ENCODE data around the gene DDX17. TPM values are rescaled to one million over a fixed set of nuclear protein-coding genes. Genes with fewer than 3 reads are reported as not detected.

DDX17 gene
- total and polyA plus RNA-seq, 10 of the 15 experiments (the other 5 are each of a cell fraction or from before 2014, with no cell fraction given) = 25.2 to 778 (median 266) TPM

- in situ Hi-C loops (cut with MboI) (no loop called here), intact Hi-C loops (cut with micrococcal nuclease; ENCODE audit: unreplicated experiment) (no loop called here)
- Histone ChIP-seq H3K27me3 (replicated peaks in 1 of 2; ENCODE audit: control insufficient read depth in 2 of 2, insufficient read depth in 2 of 2, low read length in 1 of 2) (peaks cover 11 to 14% of the 10 kb centered on the region in 2 experiments), H3K79me2 (ENCODE audit: control insufficient read depth, insufficient read depth, low read length) (no peaks in the 10 kb centered on the region), H3K27ac (ENCODE audit: control insufficient read depth, insufficient read depth) (no peak overlapping the region), H4K20me1 (ENCODE audit: control insufficient read depth, insufficient read depth) (peaks cover 3% of the 10 kb centered on the region; the same call in 1 of the 2 replicates), H3K4me2 (ENCODE audit: control insufficient read depth, insufficient read depth) (no peak overlapping the region), H3K4me1 (ENCODE audit: control insufficient read depth, insufficient read depth, low read length) (peaks cover 6% of the 10 kb centered on the region; the same call in 1 of the 2 replicates), H3K4me3 (no peak overlapping the region), H2AFZ (ENCODE audit: control insufficient read depth, low read depth, low read length) (no peak overlapping the region), H3K36me3 (ENCODE audit: control insufficient read depth in 2 of 2, insufficient read depth in 2 of 2, low read length in 1 of 2) (no peaks in the 10 kb centered on the region), H3K9ac (ENCODE audit: control insufficient read depth, insufficient read depth, low read length) (no peak overlapping the region), H3K9me3 (replicated peaks; ENCODE audit: control insufficient read depth, insufficient read depth, low read length) (no peaks in the 10 kb centered on the region)
- FAIRE-seq = no peak
- BruUV-seq (replicated peaks) = no TSS peak
- SMC1A ChIA-PET (ENCODE audit: uncharacterized antibody, unreplicated experiment) = no interaction called here
- RAD21 ChIA-PET (ENCODE audit: unreplicated experiment) = interaction anchor here (0.6 to 0.7 kb wide), 3 partner anchors 25 to 177 kb away, joined by 3 to 5 read pairs (median 3); no protein-coding TSS in a partner anchor
- CTCF ChIA-PET = interaction anchor here (0.6 kb wide), 1 partner anchor 126 kb away, joined by 3 read pairs; no protein-coding TSS in a partner anchor
- 52% methylated on average over 18 of the region's 25 CpGs for WGBS (ENCODE audit: insufficient coverage, insufficient replicate concordance, low lambda C conversion rate, missing lambda C conversion rate)
- DNase-seq (ENCODE audit: low read depth, low spot score) = no peak
- no peak for ATAC-seq
- POLR2A ChIA-PET = no interaction called here
- TF ChIP-seq NR2F1 (conservative IDR thresholded peaks at IDR 0.05) = no peak
- TF ChIP-seq BMI1 (IDR thresholded peaks at IDR 0.05; ENCODE audit: borderline replicate concordance) = no peak
- TF ChIP-seq STAT3 (IDR thresholded peaks at IDR 0.05; ENCODE audit: low read depth, low read length) = no peak
- no peak for TF ChIP-seq JUNB (IDR thresholded peaks at IDR 0.05)
- no peak for TF ChIP-seq TCF3 (IDR thresholded peaks at IDR 0.05; ENCODE audit: borderline replicate concordance, insufficient read depth, low read depth, low read length)
- no peak for TF ChIP-seq ZSCAN29 (IDR thresholded peaks at IDR 0.05)
- TF ChIP-seq TAF1 (IDR thresholded peaks at IDR 0.05; ENCODE audit: borderline replicate concordance, low read depth, low read length) = no peak
- no peak for TF ChIP-seq SMAD5 (IDR thresholded peaks at IDR 0.05; ENCODE audit: low read depth)
- no peak for TF ChIP-seq ZNF592 (IDR thresholded peaks at IDR 0.05)
- no peak for TF ChIP-seq SREBF2 (IDR thresholded peaks at IDR 0.05; ENCODE audit: low read length)
- TF ChIP-seq ZNF274 (IDR thresholded peaks at IDR 0.05; ENCODE audit: insufficient read depth, insufficient read length) = no peak
- no peak for TF ChIP-seq CHD4 (IDR thresholded peaks at IDR 0.05)
- no peak for TF ChIP-seq GABPA (IDR thresholded peaks at IDR 0.05; ENCODE audit: low read depth)
- TF ChIP-seq E2F8 (IDR thresholded peaks at IDR 0.05; ENCODE audit: low read depth, partially characterized antibody) = no peak
- TF ChIP-seq CREM (IDR thresholded peaks at IDR 0.05; ENCODE audit: low read depth) = no peak
- no peak for TF ChIP-seq RELA (IDR thresholded peaks at IDR 0.05; ENCODE audit: borderline replicate concordance, partially characterized antibody)
- no peak for TF ChIP-seq ZNF217 (IDR thresholded peaks at IDR 0.05)
- no peak for TF ChIP-seq FOXK2 (IDR thresholded peaks at IDR 0.05)
- TF ChIP-seq, protein P1, sequence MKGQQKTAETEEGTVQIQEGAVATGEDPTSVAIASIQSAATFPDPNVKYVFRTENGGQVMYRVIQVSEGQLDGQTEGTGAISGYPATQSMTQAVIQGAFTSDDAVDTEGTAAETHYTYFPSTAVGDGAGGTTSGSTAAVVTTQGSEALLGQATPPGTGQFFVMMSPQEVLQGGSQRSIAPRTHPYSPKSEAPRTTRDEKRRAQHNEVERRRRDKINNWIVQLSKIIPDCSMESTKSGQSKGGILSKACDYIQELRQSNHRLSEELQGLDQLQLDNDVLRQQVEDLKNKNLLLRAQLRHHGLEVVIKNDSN (IDR thresholded peaks at IDR 0.05; ENCODE audit: borderline replicate concordance, extremely low read length, insufficient read depth, low read depth, low read length) = no peak
Observed at GRCh38 chr22:38452373-38453065, 53.6 kb downstream of the DDX17 start.
